Liver (tissue), 9 donors: ENCODE data around the gene HDAC9. TPM values are rescaled to one million over a fixed set of nuclear protein-coding genes. Genes with fewer than 3 reads are reported as not detected.

Experiments
- DNase-seq: peaks from one replicate; pipeline ENCODE4 v3.0.0-alpha.2; 2017; ENCODE audit warnings: low spot score
- H3K27ac ChIP-seq, 2 donors: one replicate each; pipeline ENCODE4 v1.7.0; 2013; ENCODE audit warnings: inconsistent platforms in 2 of 2, low read length in 2 of 2, control low read depth in 1 of 2, low read depth in 1 of 2, mild to moderate bottlenecking in 1 of 2
- H3K27me3 ChIP-seq, 4 donors: one replicate each; pipeline versions ENCODE4 v1.6.1 to v1.7.0; 2013; ENCODE audit warnings: low read length in 3 of 4, inconsistent platforms in 1 of 4, mild to moderate bottlenecking in 1 of 4, moderate library complexity in 1 of 4; ENCODE audit not compliant: control insufficient read depth in 4 of 4, insufficient read depth in 4 of 4
- H3K36me3 ChIP-seq, 4 donors: one replicate each; pipeline versions ENCODE4 v1.6.1 to v1.7.0; 2013; ENCODE audit warnings: low read length in 3 of 4, mild to moderate bottlenecking in 3 of 4, low read depth in 1 of 4, moderate library complexity in 1 of 4; ENCODE audit not compliant: control insufficient read depth in 4 of 4, insufficient read depth in 3 of 4
- H3K4me1 ChIP-seq, 4 donors: one replicate each; pipeline versions ENCODE4 v1.6.1 to v1.7.0; 2013; ENCODE audit warnings: low read length in 3 of 4, mild to moderate bottlenecking in 3 of 4, moderate library complexity in 1 of 4; ENCODE audit not compliant: control insufficient read depth in 4 of 4, insufficient read depth in 4 of 4
- H3K4me3 ChIP-seq, 3 donors: one replicate each; pipeline versions ENCODE4 v1.6.1 to v1.7.0; 2013; ENCODE audit warnings: low read length in 3 of 3, control low read depth in 1 of 3, low read depth in 1 of 3, mild to moderate bottlenecking in 1 of 3
- H3K9ac ChIP-seq, 2 donors: one replicate each; pipeline ENCODE4 v1.7.0; 2013; ENCODE audit warnings: low read length in 2 of 2, mild to moderate bottlenecking in 2 of 2, moderate library complexity in 2 of 2, control low read depth in 1 of 2, low read depth in 1 of 2
- H3K9me3 ChIP-seq, 4 donors: one replicate each; pipeline versions ENCODE4 v1.6.1 to v1.7.0; 2013; ENCODE audit warnings: low read length in 3 of 4; ENCODE audit not compliant: control insufficient read depth in 4 of 4
- EGR1 ChIP-seq, 2 donors: IDR thresholded peaks; 2 replicates each; pipeline ENCODE4 v1.6.1; 2016 to 2018; ENCODE audit warnings: antibody characterized with exemption in 2 of 2, low read depth in 2 of 2
- FOXA1 ChIP-seq: IDR thresholded peaks from 2 replicates; pipeline ENCODE4 v1.6.1; 2016; ENCODE audit warnings: antibody characterized with exemption
- FOXA2 ChIP-seq: IDR thresholded peaks from 2 replicates; pipeline ENCODE4 v1.6.1; 2016; ENCODE audit warnings: antibody characterized with exemption
- GABPA ChIP-seq, 2 donors: IDR thresholded peaks in 1 of 2; conservative IDR thresholded peaks in 1 of 2; 2 replicates each; pipeline ENCODE4 v1.6.1; 2016; ENCODE audit warnings: antibody characterized with exemption in 2 of 2, mild to moderate bottlenecking in 1 of 2, moderate library complexity in 1 of 2
- HNF4A ChIP-seq, 2 donors: conservative IDR thresholded peaks; 2 replicates each; pipeline ENCODE4 v1.6.1; 2016; ENCODE audit warnings: antibody characterized with exemption in 2 of 2, mild to moderate bottlenecking in 2 of 2
- HNF4G ChIP-seq: IDR thresholded peaks from 2 replicates; pipeline ENCODE4 v1.6.1; 2016; ENCODE audit warnings: antibody characterized with exemption
- JUND ChIP-seq, 2 donors: IDR thresholded peaks; 2 replicates each; pipeline ENCODE4 v1.6.1; 2016; ENCODE audit warnings: antibody characterized with exemption in 2 of 2
- NR2F2 ChIP-seq: IDR thresholded peaks from 2 replicates; pipeline ENCODE4 v1.6.1; 2016; ENCODE audit warnings: antibody characterized with exemption
- RAD21 ChIP-seq, 2 donors: IDR thresholded peaks; 2 replicates each; pipeline ENCODE4 v1.6.1; 2016; ENCODE audit warnings: antibody characterized with exemption in 2 of 2, mild to moderate bottlenecking in 2 of 2
- RXRA ChIP-seq, 2 donors: IDR thresholded peaks; 2 replicates each; pipeline ENCODE4 v1.6.1; 2017 to 2018; ENCODE audit warnings: antibody characterized with exemption in 2 of 2, mild to moderate bottlenecking in 1 of 2
- TAF1 ChIP-seq: conservative IDR thresholded peaks from 2 replicates; pipeline ENCODE4 v1.6.1; 2016; ENCODE audit warnings: antibody characterized with exemption, mild to moderate bottlenecking
- YY1 ChIP-seq: IDR thresholded peaks from 2 replicates; pipeline ENCODE4 v1.6.1; 2016; ENCODE audit warnings: antibody characterized with exemption, mild to moderate bottlenecking
- WGBS: extraction: QIAGEN DNeasy Blood & Tissue Kit; methylation state at CpG from one replicate; pipeline ENCODE4 v1.1.7; 2013; 5-methylcytosine and 5-hydroxymethylcytosine counted together
- polyA plus RNA-seq, 2 donors: library from polyadenylated mRNA; stranded (reverse) in 1 of 2; unstranded in 1 of 2; fragments of 200-250 nt in 1 of 2; fragments of >200 nt in 1 of 2; fragmentation: Nextera tagmentation in 1 of 2; extraction: Ambion mirVana in 1 of 2; gene quantifications; one replicate each; pipeline versions ENCODE4 v1.2.1 to v1.2.3, GENCODE V29; 2013 to 2015
- total RNA-seq, 2 donors: library from RNA; depleted of rRNA; stranded (reverse); fragments of >200 nt; gene quantifications; one replicate each; pipeline ENCODE4 v1.2.3, GENCODE V29; 2014
- TF ChIP-seq, protein P1 (sequence below): IDR thresholded peaks from 2 replicates; pipeline ENCODE4 v1.6.1; 2016; ENCODE audit warnings: antibody characterized with exemption, mild to moderate bottlenecking
- TF ChIP-seq, protein P2 (sequence below): fragments of 150-350 bp; IDR thresholded peaks from 2 replicates; pipeline ENCODE4 v1.5.1; 2017; ENCODE audit warnings: improper control_type of control experiment, low read depth, low read length; ENCODE audit not compliant: missing input control
- TF ChIP-seq, protein P3 (sequence below): IDR thresholded peaks from 2 replicates; pipeline ENCODE4 v1.6.1; 2016; ENCODE audit warnings: antibody characterized with exemption
- TF ChIP-seq, protein P4 (sequence below): IDR thresholded peaks from 2 replicates; pipeline ENCODE4 v1.6.1; 2016; ENCODE audit warnings: antibody characterized with exemption
- TF ChIP-seq, protein P5 (sequence below): IDR thresholded peaks from 2 replicates; pipeline ENCODE4 v1.6.1; 2016; ENCODE audit warnings: antibody characterized with exemption
- donor health status: healthy.
- donor health status: healthy.
- donor health status: healthy.
- donor health status: healthy.
- donor health status: healthy.

The HDAC9 gene
- total and polyA plus RNA-seq, 4 donors = 1.0 to 10.1 (median 2.3) TPM

DNA sequence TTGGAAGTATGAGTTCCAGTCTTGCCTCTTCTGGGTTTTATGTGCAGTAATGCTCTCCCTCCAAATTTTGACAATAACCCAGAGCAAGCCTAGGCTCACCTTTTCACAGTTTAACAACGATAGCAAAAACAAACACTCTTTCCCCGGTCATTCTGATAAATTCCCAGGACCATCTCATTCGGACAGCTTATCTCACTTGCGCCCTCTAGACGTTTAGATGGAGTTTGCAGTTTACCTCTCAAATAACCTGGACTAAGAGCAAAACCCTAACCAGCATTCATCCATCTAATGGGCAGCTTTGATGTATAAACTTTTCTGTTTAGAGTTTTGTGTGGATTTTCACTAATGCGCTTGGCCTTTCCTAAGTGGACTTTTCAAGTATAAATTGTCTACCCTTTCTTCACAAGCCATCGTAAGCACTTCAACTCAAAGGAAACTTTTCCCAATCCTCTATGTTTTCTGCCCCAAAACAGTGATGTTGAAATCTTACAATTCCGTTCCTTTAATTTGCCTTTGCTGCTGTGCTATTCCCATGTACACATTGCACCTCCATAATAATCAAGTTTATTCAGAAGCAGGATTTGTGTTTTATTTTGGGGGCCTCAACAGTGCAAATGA lies 114.9 kb downstream of the HDAC9 start:
- no peak for DNase-seq
- H3K9ac ChIP-seq = no peak overlapping the region
- H3K4me3 ChIP-seq = no peak overlapping the region
- no peak overlapping the region for H3K27ac ChIP-seq
- TF ChIP-seq, protein P1, sequence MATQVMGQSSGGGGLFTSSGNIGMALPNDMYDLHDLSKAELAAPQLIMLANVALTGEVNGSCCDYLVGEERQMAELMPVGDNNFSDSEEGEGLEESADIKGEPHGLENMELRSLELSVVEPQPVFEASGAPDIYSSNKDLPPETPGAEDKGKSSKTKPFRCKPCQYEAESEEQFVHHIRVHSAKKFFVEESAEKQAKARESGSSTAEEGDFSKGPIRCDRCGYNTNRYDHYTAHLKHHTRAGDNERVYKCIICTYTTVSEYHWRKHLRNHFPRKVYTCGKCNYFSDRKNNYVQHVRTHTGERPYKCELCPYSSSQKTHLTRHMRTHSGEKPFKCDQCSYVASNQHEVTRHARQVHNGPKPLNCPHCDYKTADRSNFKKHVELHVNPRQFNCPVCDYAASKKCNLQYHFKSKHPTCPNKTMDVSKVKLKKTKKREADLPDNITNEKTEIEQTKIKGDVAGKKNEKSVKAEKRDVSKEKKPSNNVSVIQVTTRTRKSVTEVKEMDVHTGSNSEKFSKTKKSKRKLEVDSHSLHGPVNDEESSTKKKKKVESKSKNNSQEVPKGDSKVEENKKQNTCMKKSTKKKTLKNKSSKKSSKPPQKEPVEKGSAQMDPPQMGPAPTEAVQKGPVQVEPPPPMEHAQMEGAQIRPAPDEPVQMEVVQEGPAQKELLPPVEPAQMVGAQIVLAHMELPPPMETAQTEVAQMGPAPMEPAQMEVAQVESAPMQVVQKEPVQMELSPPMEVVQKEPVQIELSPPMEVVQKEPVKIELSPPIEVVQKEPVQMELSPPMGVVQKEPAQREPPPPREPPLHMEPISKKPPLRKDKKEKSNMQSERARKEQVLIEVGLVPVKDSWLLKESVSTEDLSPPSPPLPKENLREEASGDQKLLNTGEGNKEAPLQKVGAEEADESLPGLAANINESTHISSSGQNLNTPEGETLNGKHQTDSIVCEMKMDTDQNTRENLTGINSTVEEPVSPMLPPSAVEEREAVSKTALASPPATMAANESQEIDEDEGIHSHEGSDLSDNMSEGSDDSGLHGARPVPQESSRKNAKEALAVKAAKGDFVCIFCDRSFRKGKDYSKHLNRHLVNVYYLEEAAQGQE = peak; percentile 51
- no peak for TF ChIP-seq JUND (IDR thresholded peaks at IDR 0.05)
- TF ChIP-seq, protein P2, sequence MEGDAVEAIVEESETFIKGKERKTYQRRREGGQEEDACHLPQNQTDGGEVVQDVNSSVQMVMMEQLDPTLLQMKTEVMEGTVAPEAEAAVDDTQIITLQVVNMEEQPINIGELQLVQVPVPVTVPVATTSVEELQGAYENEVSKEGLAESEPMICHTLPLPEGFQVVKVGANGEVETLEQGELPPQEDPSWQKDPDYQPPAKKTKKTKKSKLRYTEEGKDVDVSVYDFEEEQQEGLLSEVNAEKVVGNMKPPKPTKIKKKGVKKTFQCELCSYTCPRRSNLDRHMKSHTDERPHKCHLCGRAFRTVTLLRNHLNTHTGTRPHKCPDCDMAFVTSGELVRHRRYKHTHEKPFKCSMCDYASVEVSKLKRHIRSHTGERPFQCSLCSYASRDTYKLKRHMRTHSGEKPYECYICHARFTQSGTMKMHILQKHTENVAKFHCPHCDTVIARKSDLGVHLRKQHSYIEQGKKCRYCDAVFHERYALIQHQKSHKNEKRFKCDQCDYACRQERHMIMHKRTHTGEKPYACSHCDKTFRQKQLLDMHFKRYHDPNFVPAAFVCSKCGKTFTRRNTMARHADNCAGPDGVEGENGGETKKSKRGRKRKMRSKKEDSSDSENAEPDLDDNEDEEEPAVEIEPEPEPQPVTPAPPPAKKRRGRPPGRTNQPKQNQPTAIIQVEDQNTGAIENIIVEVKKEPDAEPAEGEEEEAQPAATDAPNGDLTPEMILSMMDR = peak; percentile 36
- TF ChIP-seq RAD21 (IDR thresholded peaks at IDR 0.05) = peak; percentile 40 to 56
- TF ChIP-seq NR2F2 = no peak
- no peaks in the 10 kb centered on the region for H3K27me3 ChIP-seq
- H3K9me3 ChIP-seq = peaks cover 0 to under 1% (median 0%) of the 10 kb centered on the region in 4 donors
- no peaks in the 10 kb centered on the region for H3K4me1 ChIP-seq
- H3K36me3 ChIP-seq = no peaks in the 10 kb centered on the region
- 35% methylated on average over 8 of the region's 8 CpGs for WGBS

DNA sequence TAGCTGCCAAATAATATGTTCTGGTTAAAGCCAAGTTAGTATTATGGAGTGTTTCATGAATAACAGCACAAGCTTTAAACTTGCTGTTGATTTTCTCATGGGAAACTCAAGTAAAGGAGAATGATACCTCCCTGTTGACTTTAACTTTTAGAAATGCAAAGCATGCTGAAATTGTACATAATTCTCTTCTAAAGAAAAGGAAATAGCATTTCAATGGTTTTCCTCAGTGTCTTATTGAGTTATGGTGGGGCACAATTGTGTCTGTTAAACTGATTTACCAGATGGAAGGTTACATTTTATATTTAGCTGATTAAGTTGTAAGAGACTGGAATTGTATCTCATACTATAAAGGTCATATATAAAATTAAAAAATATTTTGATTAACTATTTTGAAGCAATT lies 119.3 kb downstream of the HDAC9 start:
- H3K9me3 ChIP-seq = no peaks in the 10 kb centered on the region
- H3K27ac ChIP-seq = no peak overlapping the region
- TF ChIP-seq, protein P3, sequence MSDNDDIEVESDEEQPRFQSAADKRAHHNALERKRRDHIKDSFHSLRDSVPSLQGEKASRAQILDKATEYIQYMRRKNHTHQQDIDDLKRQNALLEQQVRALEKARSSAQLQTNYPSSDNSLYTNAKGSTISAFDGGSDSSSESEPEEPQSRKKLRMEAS = no peak
- TF ChIP-seq, protein P4, sequence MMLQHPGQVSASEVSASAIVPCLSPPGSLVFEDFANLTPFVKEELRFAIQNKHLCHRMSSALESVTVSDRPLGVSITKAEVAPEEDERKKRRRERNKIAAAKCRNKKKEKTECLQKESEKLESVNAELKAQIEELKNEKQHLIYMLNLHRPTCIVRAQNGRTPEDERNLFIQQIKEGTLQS = no peak
- TF ChIP-seq, protein P5, sequence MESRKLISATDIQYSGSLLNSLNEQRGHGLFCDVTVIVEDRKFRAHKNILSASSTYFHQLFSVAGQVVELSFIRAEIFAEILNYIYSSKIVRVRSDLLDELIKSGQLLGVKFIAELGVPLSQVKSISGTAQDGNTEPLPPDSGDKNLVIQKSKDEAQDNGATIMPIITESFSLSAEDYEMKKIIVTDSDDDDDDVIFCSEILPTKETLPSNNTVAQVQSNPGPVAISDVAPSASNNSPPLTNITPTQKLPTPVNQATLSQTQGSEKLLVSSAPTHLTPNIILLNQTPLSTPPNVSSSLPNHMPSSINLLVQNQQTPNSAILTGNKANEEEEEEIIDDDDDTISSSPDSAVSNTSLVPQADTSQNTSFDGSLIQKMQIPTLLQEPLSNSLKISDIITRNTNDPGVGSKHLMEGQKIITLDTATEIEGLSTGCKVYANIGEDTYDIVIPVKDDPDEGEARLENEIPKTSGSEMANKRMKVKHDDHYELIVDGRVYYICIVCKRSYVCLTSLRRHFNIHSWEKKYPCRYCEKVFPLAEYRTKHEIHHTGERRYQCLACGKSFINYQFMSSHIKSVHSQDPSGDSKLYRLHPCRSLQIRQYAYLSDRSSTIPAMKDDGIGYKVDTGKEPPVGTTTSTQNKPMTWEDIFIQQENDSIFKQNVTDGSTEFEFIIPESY = no peak
- TF ChIP-seq NR2F2 = no peak
- TF ChIP-seq TAF1 = no peak
- no peak for TF ChIP-seq JUND (IDR thresholded peaks at IDR 0.05)
- no peak for TF ChIP-seq FOXA2
- no peak for TF ChIP-seq RAD21 (IDR thresholded peaks at IDR 0.05)
- TF ChIP-seq FOXA1 = no peak
- TF ChIP-seq HNF4G = no peak
- no peak for TF ChIP-seq GABPA (IDR thresholded peaks at IDR 0.05 in 1 of 2, conservative IDR thresholded peaks at IDR 0.05 in 1 of 2)
- TF ChIP-seq RXRA (IDR thresholded peaks at IDR 0.05) = no peak
- TF ChIP-seq, protein P2 = no peak
- TF ChIP-seq EGR1 (IDR thresholded peaks at IDR 0.05; ENCODE audit: low read depth in 2 of 2) = no peak
- no peak for TF ChIP-seq HNF4A (conservative IDR thresholded peaks at IDR 0.05)
- TF ChIP-seq, protein P1 = no peak
- no peak for TF ChIP-seq YY1
- no peak overlapping the region for H3K9ac ChIP-seq
- H3K4me1 ChIP-seq = no peaks in the 10 kb centered on the region
- H3K4me3 ChIP-seq = no peak overlapping the region
- no peaks in the 10 kb centered on the region for H3K36me3 ChIP-seq
- DNase-seq = no peak
- no peaks in the 10 kb centered on the region for H3K27me3 ChIP-seq
